ENCODE results near the gene CNTRL. TPM values are rescaled to one million over a fixed set of nuclear protein-coding genes. Genes with fewer than 3 reads are reported as not detected.

The CNTRL gene
- total and polyA plus RNA-seq, 2 of the 8 experiments (the other 6 are each of a cell fraction or from before 2014, with no cell fraction given), result 5.1 to 13.9 TPM

DNA sequence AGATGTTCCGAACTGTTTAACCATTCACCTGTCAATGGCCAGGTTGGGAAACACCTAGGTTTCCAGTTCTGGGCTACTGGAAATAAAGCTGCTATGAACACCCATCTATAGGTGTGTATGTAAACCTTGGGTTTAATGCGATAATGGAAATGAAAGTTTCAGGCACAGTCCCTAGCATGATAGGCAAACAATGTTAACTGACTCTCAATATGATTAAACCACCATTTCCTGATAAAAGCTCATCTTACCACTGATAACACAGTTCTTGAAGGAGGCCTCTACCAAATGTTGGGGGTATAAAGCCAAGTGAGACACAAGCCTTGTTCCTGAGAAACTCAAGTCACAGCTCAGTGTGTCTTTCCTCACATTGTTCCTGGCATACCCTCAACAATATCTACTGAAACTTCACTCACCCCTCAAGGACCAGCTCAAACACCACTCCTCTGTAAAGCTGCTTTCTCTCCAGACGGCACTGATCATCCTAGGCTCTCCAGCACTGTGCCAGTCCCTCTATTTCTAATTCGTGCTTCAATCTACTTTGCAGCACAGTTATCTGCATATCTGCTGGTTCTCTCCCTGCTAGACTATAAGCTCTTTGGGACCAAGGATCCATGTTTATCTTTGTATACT lies 111.1 kb downstream of the CNTRL start:
- Histone ChIP-seq H3K4me1 (replicated peaks in 1 of 4; ENCODE audit: control insufficient read depth in 3 of 4, insufficient read depth in 4 of 4, low read length in 3 of 4) (no peaks in the 10 kb centered on the region), H3K14ac (ENCODE audit: insufficient read length) (no peak overlapping the region), H3K4me3 (ENCODE audit: extremely low read depth in 1 of 4, insufficient read depth in 2 of 4, low read depth in 3 of 4, low read length in 4 of 4) (no peak overlapping the region), H4K5ac (ENCODE audit: insufficient read length, low read depth, low read length) (no peak overlapping the region), H3K56ac (replicated peaks; ENCODE audit: insufficient read length, low read depth, low read length) (no peak overlapping the region), H3K23me2 (ENCODE audit: low read depth, low read length) (no peaks in the 10 kb centered on the region), H2BK12ac (ENCODE audit: low read depth, low read length) (no peak overlapping the region), H3K27ac (ENCODE audit: low read depth, low read length) (no peak overlapping the region), H4K20me1 (replicated peaks in 1 of 2; ENCODE audit: control insufficient read depth in 1 of 2, insufficient read depth in 2 of 2, low read length in 2 of 2) (peaks cover 0 to 3% of the 10 kb centered on the region in 2 experiments), H2AK5ac (ENCODE audit: low read depth, low read length) (no peak overlapping the region), H4K91ac (replicated peaks; ENCODE audit: insufficient read length, low read length) (no peak overlapping the region), H3K4ac (replicated peaks; ENCODE audit: insufficient read length, low read depth, low read length) (no peak overlapping the region), H3K79me2 (ENCODE audit: control insufficient read depth in 1 of 2, insufficient read depth in 2 of 2, low read length in 2 of 2) (peaks cover 0 to 23% of the 10 kb centered on the region in 2 experiments; a peak in 2 of 4 replicates), H3K4me2 (ENCODE audit: insufficient read depth in 1 of 2, low read depth in 2 of 2, low read length in 2 of 2) (no peak overlapping the region), H3K27me3 (replicated peaks in 1 of 4; ENCODE audit: control insufficient read depth in 3 of 4, extremely low read depth in 1 of 4, insufficient read depth in 3 of 4, low read length in 3 of 4) (no peaks in the 10 kb centered on the region), H2BK15ac (ENCODE audit: low read length) (no peak overlapping the region), H2BK5ac (ENCODE audit: low read depth, low read length) (no peak overlapping the region), H3K18ac (ENCODE audit: extremely low read depth, low read length) (no peak overlapping the region), H4K8ac (ENCODE audit: extremely low read depth, insufficient read depth, low read length) (no peak overlapping the region), H3K9me3 (ENCODE audit: insufficient read depth in 2 of 2, low read depth in 1 of 2, low read length in 1 of 2) (no peaks in the 10 kb centered on the region), H3K23ac (ENCODE audit: insufficient read length) (no peak overlapping the region), H3K36me3 (ENCODE audit: control insufficient read depth in 2 of 4, insufficient read depth in 4 of 4, low read length in 3 of 4) (peaks cover 0 to 18% (median 4%) of the 10 kb centered on the region in 4 experiments; a peak in 3 of 8 replicates), H2BK20ac (ENCODE audit: low read length) (no peak overlapping the region), H3K79me1 (ENCODE audit: low read depth, low read length) (no peaks in the 10 kb centered on the region), H2BK120ac (replicated peaks; ENCODE audit: low read depth, low read length) (no peak overlapping the region), H3K9ac (replicated peaks in 1 of 4; ENCODE audit: extremely low read depth in 1 of 4, low read depth in 3 of 4, low read length in 3 of 4) (no peak overlapping the region), H2AFZ (ENCODE audit: low read length) (no peak overlapping the region)
- DNase-seq (ENCODE audit: low read depth in 1 of 2, low spot score in 2 of 2) (no peak), FAIRE-seq (no peak)
- CTCF ChIA-PET (ENCODE audit: partially characterized antibody), result interaction anchor here (0.7 to 1.6 kb wide), 8 partner anchors 10 to 455 kb away, joined by 3 to 8 read pairs (median 4); no protein-coding TSS in a partner anchor
- no peak for TF ChIP-seq KDM1A (IDR thresholded peaks at IDR 0.05; ENCODE audit: borderline replicate concordance, low read length)
- TF ChIP-seq ATF3 (IDR thresholded peaks at IDR 0.05; ENCODE audit: insufficient read depth, low read depth, low read length), result no peak
- no peak for TF ChIP-seq CREB1 (IDR thresholded peaks at IDR 0.05)
- no peak for TF ChIP-seq EZH2 (IDR thresholded peaks at IDR 0.05; ENCODE audit: low read depth, low read length, severe bottlenecking)
- no peak for TF ChIP-seq SP2 (IDR thresholded peaks at IDR 0.05; ENCODE audit: low read length)
- no peak for TF ChIP-seq CTBP2 (IDR thresholded peaks at IDR 0.05; ENCODE audit: borderline replicate concordance, insufficient read depth, insufficient read length, low read length)
- no peak for TF ChIP-seq BRCA1 (IDR thresholded peaks at IDR 0.05; ENCODE audit: low read depth, low read length)
- TF ChIP-seq FOSL1 (IDR thresholded peaks at IDR 0.05; ENCODE audit: insufficient read depth, low read depth, low read length), result no peak
- 90% methylated on average over 4 of the region's 4 CpGs; no CpG with 5 or more reads in 1 of the 2 experiments for WGBS, 2 experiments (ENCODE audit: extremely low coverage in 1 of 2, insufficient coverage in 1 of 2, insufficient read length in 1 of 2, insufficient replicate concordance in 2 of 2, low coverage in 1 of 2, low lambda C conversion rate in 2 of 2, missing lambda C conversion rate in 1 of 2)
- POLR2A ChIA-PET (ENCODE audit: partially characterized antibody), result interaction anchor here (1.3 kb wide), 1 partner anchor 15 kb away, joined by 3 read pairs; no protein-coding TSS in a partner anchor
